ENCODE data around the gene FAM78B. TPM values are rescaled to one million over a fixed set of nuclear protein-coding genes. Genes with fewer than 3 reads are reported as not detected.
A peak's percentile ranks its signal among the peaks of the same experiment; 100 is the strongest.

FAM78B gene
- total RNA-seq, 2 donors from 2014 or later = 0.47 TPM; not detected in 1

DNA sequence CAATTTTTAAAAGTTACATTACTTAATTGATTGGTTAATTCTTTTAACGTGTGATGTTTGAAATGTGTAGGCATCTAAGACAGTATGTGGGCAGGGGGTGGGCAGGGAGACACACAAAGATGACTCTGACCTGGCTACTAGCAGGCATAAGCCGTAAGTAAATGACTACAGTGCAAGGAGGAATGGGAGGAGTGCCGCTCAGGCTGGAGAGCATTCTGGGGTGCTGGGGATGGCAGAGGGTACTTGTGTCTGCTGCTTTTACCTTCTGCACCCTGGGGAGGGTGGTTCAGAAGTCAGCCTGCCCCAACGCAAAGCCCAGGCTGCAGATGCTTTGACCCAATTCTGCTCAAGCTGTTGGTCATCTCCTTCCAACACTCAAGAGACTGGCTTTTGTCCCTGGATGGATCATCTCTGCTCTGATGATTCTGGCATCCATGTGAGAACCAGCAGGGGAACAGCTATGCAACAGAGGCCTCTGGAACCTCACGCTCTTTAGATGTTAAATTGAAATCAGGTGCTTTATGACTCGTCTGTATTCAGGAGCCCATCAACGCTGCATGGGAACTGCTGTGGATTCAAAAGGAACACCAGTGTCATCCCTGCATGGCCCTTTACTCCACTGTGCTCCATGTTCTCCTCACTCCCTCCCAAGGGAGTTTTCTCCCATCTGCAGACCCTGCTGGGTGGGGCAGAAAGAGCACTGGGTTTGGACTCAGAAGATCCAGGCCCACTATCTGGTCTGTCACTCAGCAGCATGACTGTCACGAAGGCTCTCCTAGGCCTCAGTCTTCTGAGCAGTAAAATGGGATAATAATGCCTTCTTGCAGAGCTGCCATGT is 78.8 kb downstream of the FAM78B start:
- no peak for DNase-seq (ENCODE audit: low spot score)
- Mint-ChIP-seq H3K9me3 (no peaks in the 10 kb centered on the region), H3K27me3 (peaks cover 6 to 7% of the 10 kb centered on the region in 2 donors), H3K27ac (no peak overlapping the region), H3K36me3 (no peaks in the 10 kb centered on the region), H3K4me3 (no peak overlapping the region), H3K4me1 (ENCODE audit: low read depth in 2 of 2) (no peaks in the 10 kb centered on the region)
- ATAC-seq = no peak

DNA sequence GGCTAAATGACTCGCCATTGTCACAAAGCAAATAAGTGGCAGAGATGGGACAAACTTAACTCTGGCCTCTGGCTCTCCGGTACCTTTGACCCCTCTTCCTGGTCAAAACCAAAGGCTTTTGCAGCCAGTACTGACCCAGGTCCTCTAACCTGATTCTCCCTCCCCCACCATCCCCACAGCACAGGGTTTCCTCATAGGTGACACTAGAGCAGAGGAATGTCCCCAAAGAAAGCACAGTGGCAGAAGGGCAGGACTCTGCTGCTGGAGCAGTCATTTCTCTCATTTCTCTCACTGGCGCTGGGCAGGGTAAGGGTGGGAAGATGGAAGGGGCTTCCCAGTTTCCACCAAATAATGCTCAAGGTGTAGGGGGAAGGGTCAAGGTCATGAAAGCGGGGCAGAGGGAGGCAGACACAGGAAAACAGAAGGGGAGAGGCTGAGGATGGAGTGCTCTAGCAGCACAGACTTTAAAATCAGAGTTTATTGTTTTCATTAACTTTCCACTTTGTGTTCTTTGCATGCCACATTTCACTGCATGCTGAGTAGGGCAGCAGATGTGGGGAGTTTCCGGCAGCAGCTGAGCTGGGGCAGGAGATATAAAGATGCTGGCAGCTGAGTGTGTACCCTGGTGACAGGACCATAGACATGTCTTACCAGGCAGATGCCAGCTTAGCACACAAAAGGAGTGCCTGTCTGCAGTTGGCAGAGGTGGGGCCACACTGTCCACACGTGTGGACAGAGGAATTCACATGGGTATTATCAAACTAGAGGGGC is 80.5 kb downstream of the FAM78B start:
- peak in 1 of 2 donors; percentile 17 for ATAC-seq
- H3K9me3 Mint-ChIP-seq = no peaks in the 10 kb centered on the region
- H3K36me3 Mint-ChIP-seq = no peaks in the 10 kb centered on the region

GRCh38 chr1:166084613-166085012 is 82.2 kb downstream of the FAM78B start:
- no peak for ATAC-seq
- Mint-ChIP-seq H3K27ac (no peak overlapping the region), H3K9me3 (no peaks in the 10 kb centered on the region), H3K4me3 (no peak overlapping the region), H3K36me3 (no peaks in the 10 kb centered on the region), H3K27me3 (peaks cover 6 to 7% of the 10 kb centered on the region in 2 donors), H3K4me1 (ENCODE audit: low read depth in 2 of 2) (peaks cover 4% of the 10 kb centered on the region in 2 donors)
- DNase-seq (ENCODE audit: low spot score) = no peak

More for the DNA sequence above, 80.5 kb downstream of the FAM78B start:
- H3K4me1 Mint-ChIP-seq (ENCODE audit: low read depth in 2 of 2) = no peaks in the 10 kb centered on the region
- H3K4me3 Mint-ChIP-seq = no peak overlapping the region
- peaks cover 6 to 7% of the 10 kb centered on the region in 2 donors for H3K27me3 Mint-ChIP-seq
- DNase-seq (ENCODE audit: low spot score) = no peak
- H3K27ac Mint-ChIP-seq = no peak overlapping the region

DNA sequence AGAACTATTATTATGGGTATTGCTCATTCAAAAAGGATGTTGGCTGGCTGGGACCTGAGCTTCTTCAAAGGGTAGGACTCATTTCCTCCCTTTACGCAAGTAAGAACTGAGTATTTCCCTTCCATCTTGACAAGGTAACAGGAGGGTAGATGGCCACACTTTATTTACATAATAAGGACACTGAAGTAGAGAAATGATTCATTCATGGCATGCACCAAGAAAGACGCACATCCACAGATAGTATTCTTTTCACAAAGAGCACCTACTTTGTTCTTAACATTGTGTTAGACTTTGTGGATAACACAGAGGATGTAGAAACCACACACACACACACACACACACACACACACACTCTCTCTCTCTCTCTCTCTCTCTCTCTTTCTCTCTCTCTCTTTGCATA is 82.9 kb downstream of the FAM78B start:
- H3K4me3 Mint-ChIP-seq = no peak overlapping the region
- no peaks in the 10 kb centered on the region for H3K9me3 Mint-ChIP-seq
- H3K27me3 Mint-ChIP-seq = peaks cover under 1 to 2% of the 10 kb centered on the region in 2 donors
- H3K27ac Mint-ChIP-seq = no peak overlapping the region
- ATAC-seq = peak in 1 of 2 donors; percentile 22
- H3K4me1 Mint-ChIP-seq (ENCODE audit: low read depth in 2 of 2) = peaks cover 4% of the 10 kb centered on the region in 2 donors
- H3K36me3 Mint-ChIP-seq = no peaks in the 10 kb centered on the region
- DNase-seq (ENCODE audit: low spot score) = no peak

GRCh38 chr1:166082601-166083000 is 84.2 kb downstream of the FAM78B start:
- H3K36me3 Mint-ChIP-seq = no peaks in the 10 kb centered on the region
- H3K27ac Mint-ChIP-seq = no peak overlapping the region
- DNase-seq (ENCODE audit: low spot score) (no peak), ATAC-seq (no peak)
- peaks cover 0 to 2% of the 10 kb centered on the region in 2 donors for H3K27me3 Mint-ChIP-seq
- H3K4me1 Mint-ChIP-seq (ENCODE audit: low read depth in 2 of 2) = peaks cover 4% of the 10 kb centered on the region in 2 donors
- H3K9me3 Mint-ChIP-seq = no peaks in the 10 kb centered on the region
- no peak overlapping the region for H3K4me3 Mint-ChIP-seq

DNA sequence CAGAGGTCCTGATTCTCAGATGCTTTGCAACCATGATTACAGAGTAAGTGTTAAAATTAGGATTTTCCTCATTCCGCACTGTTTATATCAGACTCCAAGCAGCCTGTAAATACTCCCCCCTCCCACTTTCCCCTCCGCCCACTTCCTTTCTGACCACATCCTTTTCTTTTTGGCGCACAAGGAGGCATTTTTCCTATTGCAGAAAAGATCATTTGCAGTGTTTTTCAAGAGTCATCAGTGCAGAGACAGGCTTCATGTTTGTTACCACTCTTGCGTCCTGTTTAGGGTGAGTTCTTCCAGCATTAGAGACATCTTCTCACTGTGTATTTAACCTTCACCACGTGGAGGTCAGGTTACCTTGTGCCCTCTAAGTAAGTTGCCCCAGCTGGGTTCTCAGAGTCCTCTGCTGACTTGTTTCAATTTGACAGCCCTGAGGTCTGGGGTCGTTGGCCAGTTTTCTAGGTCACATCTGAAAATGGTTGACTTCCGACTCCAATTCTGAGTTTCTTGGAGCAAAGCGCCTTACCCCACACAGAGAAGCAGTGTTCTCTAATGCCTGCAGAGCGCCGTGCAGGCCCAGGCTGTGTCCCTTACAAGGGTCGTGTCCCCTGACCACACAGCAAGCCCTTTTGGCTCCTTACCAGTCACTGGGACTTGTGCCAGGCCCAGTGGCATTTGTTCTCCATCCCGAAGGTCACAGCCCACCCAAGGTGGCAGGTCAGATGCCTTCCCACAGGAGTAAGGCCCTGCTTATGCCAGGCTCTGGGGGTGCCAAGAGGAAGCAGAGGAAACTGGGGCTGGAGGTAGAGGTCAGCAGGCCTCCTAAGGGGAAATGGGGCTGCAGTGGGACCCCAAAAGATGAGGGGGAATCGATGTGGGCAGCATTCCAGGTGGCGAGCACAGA is 85.6 kb downstream of the FAM78B start:
- Mint-ChIP-seq H3K27me3 (peaks cover 0 to 2% of the 10 kb centered on the region in 2 donors), H3K9me3 (no peaks in the 10 kb centered on the region), H3K36me3 (no peaks in the 10 kb centered on the region), H3K27ac (no peak overlapping the region), H3K4me3 (peak overlapping the region; percentile 8), H3K4me1 (ENCODE audit: low read depth in 2 of 2) (peaks cover 4% of the 10 kb centered on the region in 2 donors)
- ATAC-seq (no peak), DNase-seq (ENCODE audit: low spot score) (no peak)

DNA sequence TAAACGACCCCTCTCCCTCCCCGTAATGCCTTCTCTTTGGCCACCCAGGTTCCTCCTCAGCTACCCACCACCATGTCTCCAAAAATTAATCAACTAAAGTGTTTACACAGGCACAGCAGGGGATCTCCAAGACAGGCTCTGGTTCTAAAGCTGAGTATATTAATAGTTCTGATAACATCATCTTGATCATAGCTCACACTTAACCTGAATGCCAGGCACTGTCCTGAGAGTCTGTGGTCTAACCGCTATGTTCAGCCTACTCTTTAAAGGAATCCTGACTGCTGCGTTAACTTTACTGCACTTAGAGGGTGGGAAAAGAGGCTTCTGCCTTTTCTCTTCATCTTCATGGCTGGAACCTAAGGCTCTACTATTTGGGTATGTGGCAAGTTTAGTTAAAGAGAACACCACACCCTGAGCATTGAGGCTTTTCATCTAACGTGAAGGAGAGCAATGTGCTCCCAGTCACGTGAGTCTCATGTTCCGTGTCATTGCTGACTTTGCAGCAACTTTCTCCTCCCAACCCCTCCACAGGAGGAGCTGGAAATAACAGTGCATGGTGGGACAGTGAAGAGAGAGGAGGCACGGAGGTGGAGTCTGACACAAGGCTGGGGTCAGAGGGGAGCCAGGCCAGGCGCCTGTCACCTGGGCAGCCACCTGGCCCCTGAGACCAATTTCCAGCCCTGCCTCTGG is 86.4 kb downstream of the FAM78B start:
- H3K4me3 Mint-ChIP-seq = no peak overlapping the region
- H3K27me3 Mint-ChIP-seq = peaks cover 0 to 2% of the 10 kb centered on the region in 2 donors
- H3K4me1 Mint-ChIP-seq (ENCODE audit: low read depth in 2 of 2) = peaks cover 4% of the 10 kb centered on the region in 2 donors
- H3K27ac Mint-ChIP-seq = no peak overlapping the region
- no peaks in the 10 kb centered on the region for H3K9me3 Mint-ChIP-seq
- H3K36me3 Mint-ChIP-seq = no peaks in the 10 kb centered on the region
- no peak for ATAC-seq
- DNase-seq (ENCODE audit: low spot score) = no peak

DNA sequence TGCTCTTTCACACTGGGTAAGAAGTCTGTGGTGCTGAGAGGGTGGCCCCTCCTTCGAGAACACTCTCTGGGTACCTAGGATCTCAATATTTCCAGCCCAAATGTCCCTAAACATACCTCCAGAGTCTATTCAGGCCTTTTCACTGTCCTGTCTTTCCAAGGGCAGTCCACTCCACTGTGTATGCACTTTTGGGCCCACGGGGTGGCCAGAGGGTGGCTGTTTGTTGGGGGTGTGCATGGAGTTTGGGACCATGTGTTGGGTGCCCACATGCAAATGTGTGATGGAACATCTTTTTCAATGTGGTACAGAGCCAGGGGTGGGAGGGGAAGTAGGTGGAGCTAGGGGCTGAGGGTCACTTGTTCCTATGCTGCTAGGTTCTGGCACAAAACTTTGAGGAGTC is 87.5 kb downstream of the FAM78B start:
- H3K9me3 Mint-ChIP-seq = no peaks in the 10 kb centered on the region
- no peak overlapping the region for H3K27ac Mint-ChIP-seq
- peaks cover 4% of the 10 kb centered on the region in 2 donors for H3K4me1 Mint-ChIP-seq (ENCODE audit: low read depth in 2 of 2)
- peaks cover 0 to 2% of the 10 kb centered on the region in 2 donors for H3K27me3 Mint-ChIP-seq
- H3K36me3 Mint-ChIP-seq = no peaks in the 10 kb centered on the region
- ATAC-seq (no peak), DNase-seq (ENCODE audit: low spot score) (no peak)
- no peak overlapping the region for H3K4me3 Mint-ChIP-seq

GRCh38 chr1:166073489-166073888 is 93.3 kb downstream of the FAM78B start:
- Mint-ChIP-seq H3K36me3 (no peaks in the 10 kb centered on the region), H3K9me3 (peaks cover 4% of the 10 kb centered on the region), H3K4me3 (no peak overlapping the region), H3K27me3 (no peaks in the 10 kb centered on the region), H3K4me1 (ENCODE audit: low read depth in 2 of 2) (no peaks in the 10 kb centered on the region), H3K27ac (no peak overlapping the region)
- no peak for ATAC-seq
- DNase-seq (ENCODE audit: low spot score) = no peak

DNA sequence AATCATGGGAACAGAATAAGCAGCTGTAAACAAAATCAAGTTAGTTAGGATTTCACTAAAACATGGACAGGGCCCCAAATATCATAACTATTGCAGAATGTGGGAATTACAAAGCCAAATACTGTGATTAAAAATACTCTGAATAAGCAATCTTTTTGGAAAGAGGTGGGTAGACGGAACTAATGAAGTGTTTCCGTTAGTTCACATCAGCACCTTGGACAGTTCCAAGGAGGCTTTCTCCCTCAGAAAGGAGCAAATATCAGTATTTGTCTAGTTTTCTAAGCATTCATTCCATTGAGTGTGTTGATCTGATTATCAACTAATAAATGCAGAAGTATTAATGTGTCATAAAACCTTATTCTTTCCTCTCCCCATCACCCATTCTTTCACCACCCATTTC is 97.4 kb downstream of the FAM78B start:
- peaks cover 4% of the 10 kb centered on the region for H3K9me3 Mint-ChIP-seq
- H3K36me3 Mint-ChIP-seq = no peaks in the 10 kb centered on the region
- ATAC-seq = no peak
- H3K4me1 Mint-ChIP-seq (ENCODE audit: low read depth in 2 of 2) = no peaks in the 10 kb centered on the region
- no peak overlapping the region for H3K4me3 Mint-ChIP-seq
- H3K27ac Mint-ChIP-seq = no peak overlapping the region
- DNase-seq (ENCODE audit: low spot score) = no peak
- H3K27me3 Mint-ChIP-seq = no peaks in the 10 kb centered on the region

DNA sequence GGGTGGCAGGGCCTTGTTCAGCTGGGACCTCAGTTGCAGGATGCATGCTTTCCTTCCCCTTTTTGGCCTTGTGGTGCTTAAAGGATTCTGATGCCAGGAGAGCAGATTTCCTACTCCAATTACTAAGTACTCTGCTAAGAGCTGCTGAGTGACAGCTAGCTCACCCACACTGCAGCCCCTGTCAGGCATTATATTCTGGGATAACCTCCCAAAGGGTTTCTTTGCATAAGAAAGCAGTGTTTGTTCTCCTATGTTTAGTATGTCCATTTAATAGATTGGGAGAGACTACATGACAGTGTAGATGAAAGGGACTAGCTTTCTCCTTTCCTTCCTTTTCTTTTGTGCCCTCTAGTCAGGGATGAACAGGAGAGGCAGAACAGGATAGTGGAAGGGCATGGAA is 100.7 kb downstream of the FAM78B start:
- Mint-ChIP-seq H3K27ac (no peak overlapping the region), H3K4me3 (no peak overlapping the region), H3K36me3 (no peaks in the 10 kb centered on the region), H3K27me3 (no peaks in the 10 kb centered on the region), H3K9me3 (peaks cover 4% of the 10 kb centered on the region), H3K4me1 (ENCODE audit: low read depth in 2 of 2) (no peaks in the 10 kb centered on the region)
- ATAC-seq (no peak), DNase-seq (ENCODE audit: low spot score) (no peak)

DNA sequence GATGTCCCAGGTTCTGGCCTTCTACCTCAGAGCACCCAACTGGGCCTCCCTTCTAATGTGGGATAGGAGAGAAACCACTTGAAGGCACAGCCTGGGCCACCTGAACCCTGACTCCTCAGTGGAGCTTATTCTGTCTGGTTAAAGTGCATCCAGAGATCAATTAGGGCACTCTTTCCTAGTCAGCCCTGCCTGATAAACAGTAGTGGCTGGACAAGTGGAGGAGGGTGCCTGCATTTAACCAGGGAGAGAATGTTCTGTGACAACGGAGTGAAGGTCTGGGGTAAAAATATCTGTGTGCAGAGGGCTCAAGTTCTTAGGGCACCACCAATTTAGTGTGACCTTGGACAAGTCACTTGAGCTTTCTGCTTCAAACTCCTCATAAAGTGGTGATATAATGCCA is 101.8 kb downstream of the FAM78B start:
- H3K27ac Mint-ChIP-seq = no peak overlapping the region
- peaks cover 4% of the 10 kb centered on the region for H3K9me3 Mint-ChIP-seq
- H3K4me3 Mint-ChIP-seq = no peak overlapping the region
- DNase-seq (ENCODE audit: low spot score) = no peak
- no peaks in the 10 kb centered on the region for H3K27me3 Mint-ChIP-seq
- H3K36me3 Mint-ChIP-seq = no peaks in the 10 kb centered on the region
- ATAC-seq = no peak
- H3K4me1 Mint-ChIP-seq (ENCODE audit: low read depth in 2 of 2) = no peaks in the 10 kb centered on the region

- no peak overlapping the region for H3K4me3 Mint-ChIP-seq
- ATAC-seq = no peak
- H3K9me3 Mint-ChIP-seq = peaks cover under 1% of the 10 kb centered on the region
Measured at GRCh38 chr1:166064313-166064926, 102.4 kb downstream of the FAM78B start.

More at GRCh38 chr1:166064313-166064926, 102.4 kb downstream of the FAM78B start:
- no peaks in the 10 kb centered on the region for H3K4me1 Mint-ChIP-seq (ENCODE audit: low read depth in 2 of 2)
- no peaks in the 10 kb centered on the region for H3K36me3 Mint-ChIP-seq
- no peak overlapping the region for H3K27ac Mint-ChIP-seq
- H3K27me3 Mint-ChIP-seq = no peaks in the 10 kb centered on the region
- no peak for DNase-seq (ENCODE audit: low spot score)
